Osteoblast (primary cell): ENCODE results near the gene HOPX. TPM values are rescaled to one million over a fixed set of nuclear protein-coding genes. Genes with fewer than 3 reads are reported as not detected.

Source experiments
- DNase-seq: peaks from one replicate; pipeline ENCODE4 v3.0.0; 2011; ENCODE audit warnings: low spot score, mixed read lengths; ENCODE audit not compliant: insufficient read length; ENCODE audit errors: missing footprints
- H2AFZ ChIP-seq: 2 replicates; pipeline ENCODE4 v1.6.0; 2011; ENCODE audit warnings: mild to moderate bottlenecking, low read length
- H3K27ac ChIP-seq: 2 replicates; pipeline ENCODE4 v1.5.1; 2011; ENCODE audit warnings: mild to moderate bottlenecking, low read depth, low read length, moderate library complexity
- H3K27me3 ChIP-seq: 2 replicates; pipeline ENCODE4 v1.6.0; 2012; ENCODE audit warnings: mild to moderate bottlenecking, control low read depth, inconsistent platforms, low read length, moderate library complexity; ENCODE audit not compliant: insufficient read depth
- H3K36me3 ChIP-seq: 2 replicates; pipeline ENCODE4 v1.5.1; 2011; ENCODE audit warnings: mild to moderate bottlenecking, low read length, control low read depth, moderate library complexity; ENCODE audit not compliant: insufficient read depth
- H3K4me1 ChIP-seq: 2 replicates; pipeline ENCODE4 v1.5.1; 2011; ENCODE audit warnings: mild to moderate bottlenecking, low read length, control low read depth, moderate library complexity; ENCODE audit not compliant: insufficient read depth
- H3K4me2 ChIP-seq: 2 replicates; pipeline ENCODE4 v1.6.0; 2011; ENCODE audit warnings: mild to moderate bottlenecking, low read length; ENCODE audit not compliant: insufficient read depth
- H3K4me3 ChIP-seq: fragments of 200-600 bp; sonication (generic); 3 replicates; pipeline ENCODE4 v1.5.1; 2012; ENCODE audit warnings: mild to moderate bottlenecking, low read length, inconsistent platforms; ENCODE audit not compliant: insufficient read depth
- H3K79me2 ChIP-seq: 2 replicates; pipeline ENCODE4 v1.6.0; 2012; ENCODE audit warnings: mild to moderate bottlenecking, low read length, control low read depth, inconsistent platforms; ENCODE audit not compliant: insufficient read depth
- H3K9me3 ChIP-seq: 2 replicates; pipeline ENCODE4 v1.5.1; 2011; ENCODE audit warnings: low read depth, low read length, control low read depth
- H4K20me1 ChIP-seq: 2 replicates; pipeline ENCODE4 v1.6.0; 2012; ENCODE audit warnings: mild to moderate bottlenecking, low read length, control low read depth; ENCODE audit not compliant: insufficient read depth
- CTCF ChIP-seq: IDR thresholded peaks from 2 replicates; pipeline ENCODE4 v1.5.1; 2011; ENCODE audit warnings: mild to moderate bottlenecking, low read depth, low read length, moderate library complexity; ENCODE audit errors: extremely low read depth
- total RNA-seq: library from RNA; depleted of rRNA; stranded (reverse); fragments of >200 nt; gene quantifications from 2 replicates; pipeline ENCODE4 v1.2.3, GENCODE V29; 2012

Gene HOPX
- total RNA-seq, 1 donor, result 0.36 TPM

GRCh38 chr4:56652196-56652595, 28.9 kb downstream of the HOPX start:
- Histone ChIP-seq H3K4me3 (no peak overlapping the region), H3K4me2 (no peak overlapping the region), H3K4me1 (peaks cover 6% of the 10 kb centered on the region), H4K20me1 (no peaks in the 10 kb centered on the region), H2AFZ (no peak overlapping the region), H3K27me3 (peaks cover 38% of the 10 kb centered on the region), H3K79me2 (no peaks in the 10 kb centered on the region), H3K27ac (no peak overlapping the region), H3K36me3 (no peaks in the 10 kb centered on the region), H3K9me3 (no peaks in the 10 kb centered on the region)
- no peak for TF ChIP-seq CTCF
- DNase-seq, result no peak

- Histone ChIP-seq H3K36me3 (no peaks in the 10 kb centered on the region), H3K4me1 (peaks cover 3% of the 10 kb centered on the region), H3K79me2 (no peaks in the 10 kb centered on the region), H3K27me3 (peaks cover 26% of the 10 kb centered on the region), H3K9me3 (no peaks in the 10 kb centered on the region), H2AFZ (no peak overlapping the region), H3K27ac (no peak overlapping the region), H3K4me2 (no peak overlapping the region), H4K20me1 (no peaks in the 10 kb centered on the region), H3K4me3 (no peak overlapping the region)
- TF ChIP-seq CTCF, result no peak
- DNase-seq, result no peak
These were observed 30.1 kb downstream of the HOPX start for GRCh38 chr4:56651056-56651350.

- Histone ChIP-seq H3K79me2 (no peaks in the 10 kb centered on the region), H3K27me3 (peaks cover 21% of the 10 kb centered on the region), H2AFZ (no peak overlapping the region), H4K20me1 (no peaks in the 10 kb centered on the region), H3K36me3 (no peaks in the 10 kb centered on the region), H3K9me3 (no peaks in the 10 kb centered on the region), H3K4me1 (peaks cover 3% of the 10 kb centered on the region), H3K4me3 (no peak overlapping the region), H3K27ac (no peak overlapping the region), H3K4me2 (no peak overlapping the region)
- TF ChIP-seq CTCF, result no peak
- DNase-seq, result no peak
These were observed 30.6 kb downstream of the HOPX start for GRCh38 chr4:56650262-56651055.

GRCh38 chr4:56649445-56650261, 31.4 kb downstream of the HOPX start:
- Histone ChIP-seq H3K4me2 (no peak overlapping the region), H3K9me3 (no peaks in the 10 kb centered on the region), H2AFZ (no peak overlapping the region), H3K79me2 (no peaks in the 10 kb centered on the region), H3K36me3 (no peaks in the 10 kb centered on the region), H4K20me1 (no peaks in the 10 kb centered on the region), H3K4me3 (no peak overlapping the region), H3K27ac (no peak overlapping the region), H3K4me1 (no peaks in the 10 kb centered on the region), H3K27me3 (peaks cover 13% of the 10 kb centered on the region)
- no peak for TF ChIP-seq CTCF
- no peak for DNase-seq
